K562 (cell line): ENCODE measurements around the gene CES5A. TPM values are rescaled to one million over a fixed set of nuclear protein-coding genes. Genes with fewer than 3 reads are reported as not detected.

Source experiments
- ATAC-seq: fragments of 200-7000 bp; cut with Tn5 transposase; 3 replicates; pipeline ENCODE4 v1.9.1; 2020; ENCODE audit warnings: moderate library complexity
- BruUV-seq: library from RNA; stranded (reverse); fragments of 400-500 nt; replicated peaks from 2 replicates; lab custom pipeline; 2021; lab: Mats Ljungman, UMichigan
- CTCF ChIA-PET: fragments of 300-600 bp; formaldehyde crosslinking; extraction: SDS; loops from one replicate; lab custom pipeline; 2021; ENCODE audit warnings: low intra/inter-chr PET ratio; lab: Yijun Ruan, JAX
- POLR2A ChIA-PET: fragments of 300-600, 350-650 bp; sonication (Branson Sonifier 250); formaldehyde crosslinking; extraction: SDS; loops from one replicate; lab custom pipeline; 2021; ENCODE audit warnings: antibody characterized with exemption, inconsistent platforms; lab: Yijun Ruan, JAX
- DNase-seq, 4 experiments: peaks; one replicate each; pipeline versions ENCODE4 v3.0.0 to v3.0.0-alpha.2; 2011 to 2018; ENCODE audit warnings: low spot score in 3 of 4, mixed read lengths in 3 of 4; ENCODE audit errors: extremely low read depth in 1 of 4
- FAIRE-seq: peaks from 2 replicates; lab custom pipeline; 2011; peaks lifted over from hg19 to GRCh38; lab: Jason Lieb, UNC
- H2AFZ ChIP-seq: 2 replicates; pipeline ENCODE4 v1.6.0; 2011; ENCODE audit warnings: low read depth, low read length, control low read depth, inconsistent platforms
- H3K27ac ChIP-seq: fragments of 200-600 bp; 3 replicates; pipeline ENCODE4 v1.8.0; 2011; ENCODE audit warnings: low read depth, mild to moderate bottlenecking, control low read depth, inconsistent platforms, low read length, moderate library complexity, mixed read lengths; ENCODE audit errors: extremely low read depth
- H3K27me3 ChIP-seq, 2 experiments: fragments of 300-600 bp in 1 of 2; 2 replicates in 1 of 2; 3 replicates in 1 of 2; pipeline versions ENCODE4 v1.6.0 to v1.8.0; 2011; ENCODE audit warnings: inconsistent platforms in 2 of 2, low read length in 2 of 2, mild to moderate bottlenecking in 1 of 2, mixed read lengths in 1 of 2, moderate library complexity in 1 of 2; ENCODE audit not compliant: control insufficient read depth in 2 of 2, insufficient read depth in 2 of 2
- H3K36me3 ChIP-seq: fragments of 300-600 bp; 3 replicates; pipeline ENCODE4 v1.8.0; 2011; ENCODE audit warnings: mild to moderate bottlenecking, low read length, inconsistent platforms; ENCODE audit not compliant: control insufficient read depth, insufficient read depth
- H3K4me1 ChIP-seq, 2 experiments: fragments of 200-600 bp in 1 of 2; replicated peaks in 1 of 2; 2 replicates in 1 of 2; 3 replicates in 1 of 2; pipeline versions ENCODE4 v1.5.1 to v1.8.0; 2011; ENCODE audit warnings: inconsistent platforms in 2 of 2, low read length in 2 of 2, mild to moderate bottlenecking in 1 of 2, mixed read lengths in 1 of 2, moderate library complexity in 1 of 2; ENCODE audit not compliant: control insufficient read depth in 2 of 2, insufficient read depth in 2 of 2
- H3K4me2 ChIP-seq: 2 replicates; pipeline ENCODE4 v1.6.1; 2011; ENCODE audit warnings: low read length, control low read depth, inconsistent platforms, mixed read lengths; ENCODE audit not compliant: insufficient read depth
- H3K4me3 ChIP-seq: fragments of 200-600 bp; sonication (generic), shearing (Covaris generic); 2 replicates; pipeline ENCODE4 v1.5.1; 2016; ENCODE audit warnings: control low read depth, inconsistent platforms
- H3K79me2 ChIP-seq: fragments of 200-600 bp; 3 replicates; pipeline ENCODE4 v1.8.0; 2011; ENCODE audit warnings: low read length, inconsistent platforms; ENCODE audit not compliant: control insufficient read depth, insufficient read depth
- H3K9ac ChIP-seq, 2 experiments: 2 replicates each; pipeline versions ENCODE4 v1.6.0 to v1.6.1; 2011; ENCODE audit warnings: low read depth in 2 of 2, low read length in 2 of 2, control low read depth in 1 of 2, inconsistent platforms in 1 of 2, mild to moderate bottlenecking in 1 of 2, mixed read lengths in 1 of 2; ENCODE audit not compliant: insufficient read depth in 1 of 2
- H3K9me1 ChIP-seq: one replicate; pipeline ENCODE4 v1.6.0; 2011; ENCODE audit warnings: inconsistent platforms, mild to moderate bottlenecking, low read length, moderate library complexity; ENCODE audit not compliant: control insufficient read depth, insufficient read depth
- H3K9me3 ChIP-seq: replicated peaks from 2 replicates; pipeline ENCODE4 v1.5.1; 2011; ENCODE audit warnings: low read depth, low read length, inconsistent platforms; ENCODE audit not compliant: control insufficient read depth, insufficient read depth
- H4K20me1 ChIP-seq: replicated peaks from 2 replicates; pipeline ENCODE4 v1.6.1; 2011; ENCODE audit warnings: low read length, inconsistent platforms, mixed read lengths; ENCODE audit not compliant: control insufficient read depth, insufficient read depth
- CEBPB ChIP-seq: fragments of 450-650 bp; IDR thresholded peaks from 2 replicates; pipeline ENCODE4 v1.6.1; 2016; ENCODE audit warnings: missing genetic modification characterization, missing compliant biosample characterization
- CREB1 ChIP-seq, 2 experiments: sonication (generic) in 1 of 2; formaldehyde crosslinking in 1 of 2; IDR thresholded peaks; 2 replicates each; pipeline versions ENCODE4 v1.6.1 to v1.8.0; 2012 to 2022; ENCODE audit warnings: inconsistent platforms in 1 of 2, mild to moderate bottlenecking in 1 of 2, missing genetic modification reagents in 1 of 2, moderate library complexity in 1 of 2
- FOXJ2 ChIP-seq: fragments of 200-800 bp; sonication (Bioruptor generic); IDR thresholded peaks from 2 replicates; pipeline ENCODE4 v1.6.1; 2016; ENCODE audit warnings: missing genetic modification characterization, missing compliant biosample characterization
- GMEB1 ChIP-seq: fragments of 250-450 bp; sonication (Bioruptor Pico); IDR thresholded peaks from 2 replicates; pipeline ENCODE4 v1.4.0; 2020; ENCODE audit warnings: mild to moderate bottlenecking
- KDM5B ChIP-seq: fragments of 200-600 bp; sonication (generic); IDR thresholded peaks from 2 replicates; pipeline ENCODE4 v1.6.1; 2012; ENCODE audit warnings: low read depth, mild to moderate bottlenecking, moderate library complexity, low read length, control low read depth, inconsistent platforms; ENCODE audit not compliant: insufficient replicate concordance
- NKRF ChIP-seq: fragments of 450-650 bp; IDR thresholded peaks from 2 replicates; pipeline ENCODE4 v1.6.1; 2016; ENCODE audit warnings: borderline replicate concordance
- POU5F1 ChIP-seq: fragments of 150-350 bp; IDR thresholded peaks from 2 replicates; pipeline ENCODE4 v1.6.1; 2014; ENCODE audit warnings: borderline replicate concordance, low read length, low read depth, mild to moderate bottlenecking; ENCODE audit not compliant: partially characterized antibody
- RAD21 ChIP-seq, 2 experiments: fragments of 250-450 bp in 1 of 2; fragments of 450-650 bp in 1 of 2; sonication (Bioruptor Pico) in 1 of 2; formaldehyde crosslinking in 1 of 2; IDR thresholded peaks in 1 of 2; conservative IDR thresholded peaks in 1 of 2; 2 replicates each; pipeline versions ENCODE4 v1.4.0 to v1.8.0; 2020 to 2022; ENCODE audit warnings: mild to moderate bottlenecking in 2 of 2, moderate library complexity in 1 of 2
- RNF2 ChIP-seq: sonication (generic); IDR thresholded peaks from 2 replicates; pipeline ENCODE4 v1.6.1; 2016
- SMAD1 ChIP-seq: fragments of 150-350 bp; IDR thresholded peaks from 2 replicates; pipeline ENCODE4 v1.6.1; 2014; ENCODE audit warnings: low read length, low read depth; ENCODE audit not compliant: partially characterized antibody
- ZBTB33 ChIP-seq: sonication (generic); formaldehyde crosslinking; IDR thresholded peaks from 2 replicates; pipeline ENCODE4 v1.8.1; 2023; ENCODE audit warnings: mild to moderate bottlenecking, missing genetic modification reagents
- ZFP30 ChIP-seq: fragments of 250-450 bp; sonication (Bioruptor Pico); IDR thresholded peaks from 2 replicates; pipeline ENCODE4 v1.8.0; 2022; ENCODE audit warnings: moderate library complexity, mild to moderate bottlenecking, inconsistent platforms, borderline replicate concordance
- ZHX1 ChIP-seq: fragments of 150-350 bp; conservative IDR thresholded peaks from 2 replicates; pipeline ENCODE4 v1.6.1; 2014; ENCODE audit warnings: low read length
- WGBS: fragments of 100-300 bp; shearing (Covaris generic); methylation state at CpG from one replicate; pipeline ENCODE4 v1.1.6; 2016; ENCODE audit warnings: low coverage, mixed read lengths; ENCODE audit not compliant: insufficient coverage; ENCODE audit errors: missing lambda C conversion rate; 5-methylcytosine and 5-hydroxymethylcytosine counted together
- in situ Hi-C: fragments of 300-500 bp; cut with MboI; formaldehyde crosslinking; loops from 4 replicates; pipeline ENCODE4 v1.15.0; 2018; ENCODE audit warnings: inconsistent platforms, mixed read lengths
- intact Hi-C: fragments of 100-400 bp; cut with micrococcal nuclease; formaldehyde crosslinking; loops from 2 replicates; pipeline ENCODE4 v1.14.2; 2022
- polyA plus RNA-seq, 8 experiments: library from polyadenylated mRNA; depleted of rRNA in 4 of 8; stranded (reverse) in 5 of 8; unstranded in 3 of 8; fragments of >200 nt; fragmentation: Nextera tagmentation in 2 of 8; fragmentation: Illumina TruSeq in 1 of 8; extraction: Ambion mirVana in 2 of 8; extraction: Trizol in 1 of 8; gene quantifications; 2 replicates each; pipeline versions ENCODE4 v1.2.1 to v1.2.3, GENCODE V29; 2011 to 2014; ENCODE audit warnings: inconsistent platforms in 1 of 8, missing spikeins in 1 of 8
- total RNA-seq, 7 experiments: library from RNA; depleted of rRNA in 6 of 7; stranded (reverse); fragments of >200 nt in 6 of 7; fragmentation: Illumina TruSeq in 2 of 7; extraction: Trizol in 2 of 7; gene quantifications; 2 replicates each; pipeline versions ENCODE4 v1.2.1 to v1.2.3, GENCODE V29; 2011 to 2021; ENCODE audit warnings: low replicate concordance in 1 of 7

CES5A gene
- total and polyA plus RNA-seq, 9 of the 15 experiments (the other 6 are each of a cell fraction or from before 2014, with no cell fraction given), result 0.07 to 0.17 (median 0.15) TPM; not detected in 4

GRCh38 chr16:55892821-55893220 lies 17.6 kb upstream of the CES5A start:
- 3% methylated on average over 2 of the region's 2 CpGs for WGBS
- DNase-seq (no peak), FAIRE-seq (no peak), ATAC-seq (no peak)
- Histone ChIP-seq H3K27ac (no peak overlapping the region), H3K9ac (no peak overlapping the region), H4K20me1 (no peaks in the 10 kb centered on the region), H3K9me3 (no peaks in the 10 kb centered on the region), H3K27me3 (no peaks in the 10 kb centered on the region), H3K4me2 (no peak overlapping the region), H3K9me1 (no peaks in the 10 kb centered on the region), H2AFZ (no peak overlapping the region), H3K36me3 (no peaks in the 10 kb centered on the region), H3K4me1 (no peaks in the 10 kb centered on the region), H3K79me2 (no peaks in the 10 kb centered on the region), H3K4me3 (no peak overlapping the region)
- intact Hi-C loops, result no loop called here
- CTCF ChIA-PET, result no interaction called here
- POLR2A ChIA-PET, result interaction anchor here (0.8 kb wide), 1 partner anchor 439 kb away, joined by 3 read pairs; no protein-coding TSS in a partner anchor
- no TSS peak for BruUV-seq
- in situ Hi-C loops, result no loop called here
- TF ChIP-seq RAD21 (CRISPR knock-in tag; conservative IDR thresholded peaks at IDR 0.05 in 1 of 2, IDR thresholded peaks at IDR 0.05 in 1 of 2) (no peak), GMEB1 (CRISPR knock-in tag) (no peak), KDM5B (no peak), POU5F1 (no peak), ZHX1 (no peak), ZFP30 (no peak), ZBTB33 (no peak), CEBPB (tag) (no peak), FOXJ2 (no peak), SMAD1 (no peak), NKRF (no peak), RNF2 (no peak), CREB1 (IDR thresholded peaks at IDR 0.05) (no peak), CREB1 (CRISPR knock-in tag; IDR thresholded peaks at IDR 0.05) (no peak)
